SU-DHL-6 (cell line): ENCODE results near the gene ABCF1.

ENCODE experiments used
- H2AFZ ChIP-seq: fragments of 200-600 bp; sonication (generic); 2 replicates; pipeline ENCODE4 v1.6.1; 2014; ENCODE audit warnings: low read depth, mild to moderate bottlenecking, moderate library complexity, mixed read lengths, antibody characterized with exemption, low read length; ENCODE audit not compliant: severe bottlenecking
- H3F3A ChIP-seq: fragments of 200-600 bp; shearing (Covaris generic); 2 replicates; pipeline ENCODE4 v1.6.0; 2016; ENCODE audit warnings: antibody characterized with exemption, mild to moderate bottlenecking; ENCODE audit not compliant: insufficient read depth
- H3K27ac ChIP-seq: fragments of 200-600 bp; sonication (generic); 2 replicates; pipeline ENCODE4 v1.5.1; 2016; ENCODE audit warnings: low read depth, mild to moderate bottlenecking, low read length, moderate library complexity, mixed read lengths
- H3K27me3 ChIP-seq: fragments of 200-600 bp; sonication (generic), shearing (Covaris generic); 2 replicates; pipeline ENCODE4 v1.6.0; 2014; ENCODE audit warnings: mild to moderate bottlenecking, low read length
- H3K36me3 ChIP-seq: fragments of 200-600 bp; sonication (generic); 2 replicates; pipeline ENCODE4 v1.6.1; 2014; ENCODE audit warnings: mild to moderate bottlenecking, low read length, mixed read lengths
- H3K4me2 ChIP-seq: fragments of 300-600, 200-600 bp; shearing (Covaris generic), sonication (generic); 2 replicates; pipeline ENCODE4 v1.6.0; 2014; ENCODE audit warnings: low read length, low read depth, mild to moderate bottlenecking; ENCODE audit not compliant: poor library complexity, severe bottlenecking
- H3K4me3 ChIP-seq: fragments of 200-600 bp; sonication (generic); 2 replicates; pipeline ENCODE4 v1.5.1; 2014; ENCODE audit warnings: antibody characterized with exemption, low read length, mild to moderate bottlenecking, mixed read lengths; ENCODE audit not compliant: insufficient read depth, poor library complexity, severe bottlenecking
- H3K79me2 ChIP-seq: fragments of 200-600 bp; sonication (generic); 2 replicates; pipeline ENCODE4 v1.6.1; 2014; ENCODE audit warnings: mild to moderate bottlenecking, low read length, moderate library complexity; ENCODE audit not compliant: insufficient read depth
- H3K9ac ChIP-seq: fragments of 200-600 bp; sonication (generic); 2 replicates; pipeline ENCODE4 v1.7.0; 2014; ENCODE audit warnings: mild to moderate bottlenecking, low read length
- H3K9me2 ChIP-seq: fragments of 200-600 bp; sonication (generic); replicated peaks from 2 replicates; pipeline ENCODE4 v1.6.1; 2014; ENCODE audit warnings: low read length; ENCODE audit not compliant: insufficient read depth
- H3K9me3 ChIP-seq: fragments of 200-600 bp; sonication (generic); 2 replicates; pipeline ENCODE4 v1.6.1; 2014; ENCODE audit warnings: low read length, mixed read lengths; ENCODE audit not compliant: insufficient read depth
- H4K20me1 ChIP-seq: fragments of 200-600 bp; sonication (generic); 2 replicates; pipeline ENCODE4 v1.6.1; 2014; ENCODE audit warnings: low read depth, mild to moderate bottlenecking, antibody characterized with exemption, low read length, moderate library complexity, mixed read lengths
- EZH2phosphoT487 ChIP-seq: fragments of 200-600 bp; sonication (generic), shearing (Covaris generic); conservative IDR thresholded peaks from 2 replicates; pipeline ENCODE4 v1.6.1; 2018; ENCODE audit warnings: mild to moderate bottlenecking, antibody characterized with exemption, low read length, moderate library complexity, mixed read lengths
- TF ChIP-seq, protein P1 (sequence below): fragments of 200-600 bp; sonication (generic); IDR thresholded peaks from one replicate; pipeline ENCODE4 v1.5.1; 2017; ENCODE audit warnings: antibody characterized with exemption, mild to moderate bottlenecking, low read length, moderate library complexity; ENCODE audit not compliant: insufficient read depth, poor library complexity, severe bottlenecking

The ABCF1 gene

DNA sequence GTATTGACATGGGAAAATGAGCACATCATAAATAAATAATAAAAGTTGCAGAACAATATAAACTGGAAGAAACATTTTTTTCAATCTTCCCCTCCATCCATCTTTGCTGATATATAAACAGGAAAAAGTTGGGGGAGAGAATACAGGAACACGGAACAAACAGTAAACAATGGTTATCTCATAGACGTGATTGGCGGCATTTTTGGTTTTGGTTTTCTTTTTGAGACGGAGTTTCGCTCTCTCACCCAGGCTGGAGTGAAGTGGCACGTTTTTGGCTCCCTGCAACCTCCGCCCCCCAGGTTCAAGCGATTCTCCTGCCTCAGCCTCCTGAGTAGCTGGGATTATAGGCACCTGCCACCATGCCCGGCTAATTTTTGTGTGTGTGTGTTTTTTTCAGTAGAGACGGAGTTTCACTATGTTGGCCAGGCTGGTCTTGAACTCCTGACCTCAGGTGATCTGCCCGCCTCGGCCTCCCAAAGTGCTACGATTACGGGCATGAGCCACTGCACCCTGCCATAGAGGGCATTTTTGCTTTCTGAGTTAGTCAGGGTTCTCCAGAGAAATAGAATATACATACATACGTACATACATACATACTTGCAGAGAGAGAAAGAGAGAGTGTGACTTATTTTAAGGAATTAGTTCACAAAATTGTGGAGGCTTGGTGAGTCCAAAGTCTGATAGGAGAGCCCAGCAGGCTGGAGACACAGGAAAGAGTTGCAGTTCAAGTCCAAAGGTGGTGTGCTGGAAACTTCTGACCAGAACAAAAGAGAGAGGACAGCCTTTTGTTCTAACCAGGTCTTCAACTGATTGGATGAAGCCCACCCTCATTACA lies 37.6 kb upstream of the ABCF1 start:
- peaks cover 20% of the 10 kb centered on the region for H3F3A ChIP-seq
- H3K27ac ChIP-seq = no peak overlapping the region
- H3K36me3 ChIP-seq = no peaks in the 10 kb centered on the region
- no peaks in the 10 kb centered on the region for H3K9me2 ChIP-seq
- no peak overlapping the region for H2AFZ ChIP-seq
- H3K79me2 ChIP-seq = no peaks in the 10 kb centered on the region
- H3K27me3 ChIP-seq = no peaks in the 10 kb centered on the region
- TF ChIP-seq, protein P1, sequence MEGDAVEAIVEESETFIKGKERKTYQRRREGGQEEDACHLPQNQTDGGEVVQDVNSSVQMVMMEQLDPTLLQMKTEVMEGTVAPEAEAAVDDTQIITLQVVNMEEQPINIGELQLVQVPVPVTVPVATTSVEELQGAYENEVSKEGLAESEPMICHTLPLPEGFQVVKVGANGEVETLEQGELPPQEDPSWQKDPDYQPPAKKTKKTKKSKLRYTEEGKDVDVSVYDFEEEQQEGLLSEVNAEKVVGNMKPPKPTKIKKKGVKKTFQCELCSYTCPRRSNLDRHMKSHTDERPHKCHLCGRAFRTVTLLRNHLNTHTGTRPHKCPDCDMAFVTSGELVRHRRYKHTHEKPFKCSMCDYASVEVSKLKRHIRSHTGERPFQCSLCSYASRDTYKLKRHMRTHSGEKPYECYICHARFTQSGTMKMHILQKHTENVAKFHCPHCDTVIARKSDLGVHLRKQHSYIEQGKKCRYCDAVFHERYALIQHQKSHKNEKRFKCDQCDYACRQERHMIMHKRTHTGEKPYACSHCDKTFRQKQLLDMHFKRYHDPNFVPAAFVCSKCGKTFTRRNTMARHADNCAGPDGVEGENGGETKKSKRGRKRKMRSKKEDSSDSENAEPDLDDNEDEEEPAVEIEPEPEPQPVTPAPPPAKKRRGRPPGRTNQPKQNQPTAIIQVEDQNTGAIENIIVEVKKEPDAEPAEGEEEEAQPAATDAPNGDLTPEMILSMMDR = no peak
- TF ChIP-seq EZH2phosphoT487 = no peak
- no peaks in the 10 kb centered on the region for H3K9me3 ChIP-seq
- H3K9ac ChIP-seq = no peak overlapping the region
- H4K20me1 ChIP-seq = no peaks in the 10 kb centered on the region
- no peak overlapping the region for H3K4me3 ChIP-seq
- H3K4me2 ChIP-seq = no peak overlapping the region

DNA sequence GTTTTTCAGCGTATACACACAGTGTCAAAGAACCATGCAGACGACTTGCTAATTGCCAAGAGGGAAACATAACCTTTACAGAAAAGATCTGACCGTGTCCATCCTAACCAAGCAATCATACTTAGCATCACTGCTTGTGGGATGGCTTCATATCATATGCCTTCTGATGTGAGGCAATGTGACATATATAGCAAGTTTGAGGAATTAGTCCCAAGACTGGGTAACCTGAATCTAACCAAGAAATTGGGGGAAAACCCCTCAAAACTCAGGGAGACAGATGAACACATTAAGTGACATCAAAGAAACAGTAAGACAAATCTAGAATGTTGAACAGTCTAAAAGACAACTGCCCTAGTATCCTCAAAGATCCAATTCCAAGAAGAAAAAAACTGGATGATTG lies 33.3 kb upstream of the ABCF1 start:
- Histone ChIP-seq H3K9ac (no peak overlapping the region), H3K9me2 (no peaks in the 10 kb centered on the region), H3F3A (peaks cover 16% of the 10 kb centered on the region), H3K36me3 (no peaks in the 10 kb centered on the region), H3K79me2 (no peaks in the 10 kb centered on the region), H2AFZ (no peak overlapping the region), H3K4me3 (no peak overlapping the region), H4K20me1 (no peaks in the 10 kb centered on the region), H3K4me2 (no peak overlapping the region), H3K27me3 (no peaks in the 10 kb centered on the region), H3K9me3 (no peaks in the 10 kb centered on the region), H3K27ac (no peak overlapping the region)
- TF ChIP-seq, protein P1 = no peak
- TF ChIP-seq EZH2phosphoT487 = no peak

DNA sequence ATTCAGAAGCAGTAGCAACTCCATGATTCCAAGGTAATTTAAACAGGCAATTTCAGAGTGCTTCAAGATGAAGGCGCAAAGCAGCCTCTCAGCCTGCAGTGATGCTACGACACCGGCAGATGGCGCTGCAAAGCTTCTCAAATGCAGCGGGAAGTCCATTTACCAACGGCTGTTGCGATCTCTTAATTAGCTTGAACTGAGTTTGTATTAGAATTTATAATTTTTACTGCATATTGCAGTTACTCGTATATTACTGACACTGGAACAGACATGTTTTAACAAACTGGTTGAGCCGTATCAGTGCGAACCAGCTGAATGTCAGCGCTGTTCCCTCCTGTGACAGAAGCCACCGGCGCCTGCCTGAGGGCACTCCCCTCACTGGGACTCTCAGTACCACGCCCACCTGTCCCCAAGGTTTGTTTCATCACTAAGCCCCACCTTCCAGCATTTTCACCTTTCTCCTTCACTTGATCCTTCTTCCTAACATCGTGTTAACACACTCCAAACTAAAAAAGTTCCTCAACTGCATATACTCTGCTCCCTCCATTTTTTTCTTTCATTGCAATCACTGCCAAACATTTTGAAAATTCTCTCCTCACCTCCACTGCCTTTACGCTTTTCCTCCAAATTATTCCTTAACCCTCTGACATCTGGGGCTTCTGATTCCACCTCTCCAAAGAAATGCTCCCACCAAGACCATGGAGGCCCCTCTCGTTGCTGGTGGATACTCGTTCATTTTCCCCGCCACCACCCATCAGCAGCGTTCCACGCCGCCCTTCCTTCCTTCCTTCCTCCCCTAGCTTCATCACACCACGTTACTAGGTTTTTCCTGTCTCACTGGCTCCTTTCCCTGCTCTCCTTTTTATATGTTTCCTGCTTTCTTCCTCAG lies 29.5 kb upstream of the ABCF1 start:
- H3K4me3 ChIP-seq = peak overlapping the region; percentile 49
- H3K27me3 ChIP-seq = no peaks in the 10 kb centered on the region
- H3K27ac ChIP-seq = peak overlapping the region; percentile 53
- H3K9ac ChIP-seq = peak overlapping the region; percentile 28
- no peaks in the 10 kb centered on the region for H3K9me3 ChIP-seq
- no peaks in the 10 kb centered on the region for H3K79me2 ChIP-seq
- H4K20me1 ChIP-seq = no peaks in the 10 kb centered on the region
- peaks cover 40% of the 10 kb centered on the region for H3F3A ChIP-seq
- no peaks in the 10 kb centered on the region for H3K9me2 ChIP-seq
- H3K36me3 ChIP-seq = no peaks in the 10 kb centered on the region
- peak overlapping the region; percentile 53 for H2AFZ ChIP-seq
- H3K4me2 ChIP-seq = peak overlapping the region; percentile 60
- TF ChIP-seq, protein P1 = peak; percentile 100
- no peak for TF ChIP-seq EZH2phosphoT487
